PFSK-1 (cell line): ENCODE results near the gene S100A9.

Source experiments
- FOXP2 ChIP-seq: optimal IDR thresholded peaks from 2 replicates; pipeline ENCODE3; 2011; ENCODE audit warnings: borderline replicate concordance, control low read depth, inconsistent platforms; ENCODE audit not compliant: insufficient read depth; ENCODE audit errors: extremely low read length, extremely low read depth
- POLR2AphosphoS5 ChIP-seq: IDR thresholded peaks from 2 replicates; pipeline ENCODE4 v1.6.1; 2012; ENCODE audit warnings: low read depth, mild to moderate bottlenecking, control low read depth, low read length, moderate library complexity
- REST ChIP-seq, 2 experiments: IDR thresholded peaks; 2 replicates each; pipeline versions ENCODE4 v1.6.1 to v1.8.0; 2011 to 2012; ENCODE audit warnings: low read depth in 2 of 2, low read length in 2 of 2, control low read depth in 1 of 2, inconsistent platforms in 1 of 2, mild to moderate bottlenecking in 1 of 2, moderate library complexity in 1 of 2; ENCODE audit not compliant: insufficient read depth in 1 of 2
- SIN3A ChIP-seq: IDR thresholded peaks from 2 replicates; pipeline ENCODE4 v1.6.1; 2012; ENCODE audit warnings: mild to moderate bottlenecking, low read length, moderate library complexity, borderline replicate concordance; ENCODE audit not compliant: insufficient read depth
- TAF1 ChIP-seq: IDR thresholded peaks from 2 replicates; pipeline ENCODE4 v1.6.1; 2012; ENCODE audit warnings: low read length, control low read depth, borderline replicate concordance; ENCODE audit not compliant: insufficient read depth

S100A9 gene

GRCh38 chr1:153367090-153367489, 9.4 kb downstream of the S100A9 start:
- TF ChIP-seq TAF1, result no peak
- no peak for TF ChIP-seq POLR2AphosphoS5
- no peak for TF ChIP-seq REST (IDR thresholded peaks at IDR 0.05; ENCODE audit: insufficient read depth in 1 of 2, low read depth in 2 of 2, low read length in 2 of 2)
- TF ChIP-seq SIN3A, result no peak
- no peak for TF ChIP-seq FOXP2

GRCh38 chr1:153368495-153368894, 10.8 kb downstream of the S100A9 start:
- TF ChIP-seq FOXP2 (no peak), SIN3A (no peak), TAF1 (no peak), POLR2AphosphoS5 (no peak), REST (IDR thresholded peaks at IDR 0.05; ENCODE audit: insufficient read depth in 1 of 2, low read depth in 2 of 2, low read length in 2 of 2) (no peak)

GRCh38 chr1:153370146-153370545, 12.5 kb downstream of the S100A9 start:
- TF ChIP-seq POLR2AphosphoS5 (no peak), FOXP2 (no peak), TAF1 (no peak), SIN3A (no peak), REST (IDR thresholded peaks at IDR 0.05; ENCODE audit: insufficient read depth in 1 of 2, low read depth in 2 of 2, low read length in 2 of 2) (no peak)

- TF ChIP-seq POLR2AphosphoS5 (no peak), REST (IDR thresholded peaks at IDR 0.05; ENCODE audit: insufficient read depth in 1 of 2, low read depth in 2 of 2, low read length in 2 of 2) (no peak), SIN3A (no peak), TAF1 (no peak), FOXP2 (no peak)
Observed at GRCh38 chr1:153371231-153371630, 13.6 kb downstream of the S100A9 start.

- no peak for TF ChIP-seq FOXP2
Observed at GRCh38 chr1:153372571-153372970, 14.9 kb downstream of the S100A9 start.

GRCh38 chr1:153374071-153374470, 16.4 kb downstream of the S100A9 start:
- TF ChIP-seq POLR2AphosphoS5, result no peak
- TF ChIP-seq TAF1, result no peak
- TF ChIP-seq REST (IDR thresholded peaks at IDR 0.05; ENCODE audit: insufficient read depth in 1 of 2, low read depth in 2 of 2, low read length in 2 of 2), result no peak
- TF ChIP-seq SIN3A, result no peak
- no peak for TF ChIP-seq FOXP2
